NCI-H1105 (cell line): ENCODE measurements around the gene SLC20A1.

Experiments
- DNase-seq: peaks from one replicate; lab custom pipeline; 2025; lab: John Stamatoyannopoulos, UW

The SLC20A1 gene

GRCh38 chr2:112625474-112626114, 20.1 kb upstream of the SLC20A1 start:
- DNase-seq = no peak

GRCh38 chr2:112626604-112627059, 19.1 kb upstream of the SLC20A1 start:
- DNase-seq = peak; percentile 59

GRCh38 chr2:112627060-112628040, 18.4 kb upstream of the SLC20A1 start:
- DNase-seq = no peak

- no peak for DNase-seq
These were observed 16.5 kb upstream of the SLC20A1 start for GRCh38 chr2:112629224-112629623.

GRCh38 chr2:112629823-112630222, 15.9 kb upstream of the SLC20A1 start:
- no peak for DNase-seq

- DNase-seq = no peak
These were observed 15.5 kb upstream of the SLC20A1 start for GRCh38 chr2:112630268-112630667.

- DNase-seq = no peak
These were observed 12.0 kb upstream of the SLC20A1 start for GRCh38 chr2:112633708-112634107.

GRCh38 chr2:112634153-112634873, 11.4 kb upstream of the SLC20A1 start:
- no peak for DNase-seq

GRCh38 chr2:112634874-112635157, 10.9 kb upstream of the SLC20A1 start:
- DNase-seq = no peak

GRCh38 chr2:112636605-112637288, 9.0 kb upstream of the SLC20A1 start:
- no peak for DNase-seq

- no peak for DNase-seq
These were observed 8.5 kb upstream of the SLC20A1 start for GRCh38 chr2:112637289-112637660.

GRCh38 chr2:112639936-112640335, 5.8 kb upstream of the SLC20A1 start:
- DNase-seq = no peak

GRCh38 chr2:112640467-112640799, 5.3 kb upstream of the SLC20A1 start:
- DNase-seq = no peak

- no peak for DNase-seq
These were observed 4.7 kb upstream of the SLC20A1 start for GRCh38 chr2:112640800-112641675.

- DNase-seq = no peak
These were observed 4.0 kb upstream of the SLC20A1 start for GRCh38 chr2:112641701-112642100.

GRCh38 chr2:112642561-112642960, 3.2 kb upstream of the SLC20A1 start:
- no peak for DNase-seq

- no peak for DNase-seq
These were observed 2.8 kb upstream of the SLC20A1 start for GRCh38 chr2:112642966-112643365.

GRCh38 chr2:112643488-112643887, 2.3 kb upstream of the SLC20A1 start:
- no peak for DNase-seq

GRCh38 chr2:112644155-112644932, 1.4 kb upstream of the SLC20A1 start:
- DNase-seq = no peak

GRCh38 chr2:112644933-112645309, 818 bp upstream of the SLC20A1 start:
- DNase-seq = no peak
